ENCODE data around the gene OPCML.

Gene OPCML

GRCh38 chr11:132610791-132611190 is 921.5 kb downstream of the OPCML start (continued):
- TF ChIP-seq CSRNP3 (CRISPR knock-in tag; IDR thresholded peaks at IDR 0.05), result no peak
- no peak for TF ChIP-seq SNAI2 (CRISPR knock-in tag; IDR thresholded peaks at IDR 0.05)
- TF ChIP-seq TOX (CRISPR knock-in tag; IDR thresholded peaks at IDR 0.05; ENCODE audit: borderline replicate concordance), result no peak
- no peak for TF ChIP-seq POU6F1 (CRISPR knock-in tag; IDR thresholded peaks at IDR 0.05; ENCODE audit: borderline replicate concordance, low read depth)
- TF ChIP-seq CSDC2 (CRISPR knock-in tag; IDR thresholded peaks at IDR 0.05), result no peak
- TF ChIP-seq TSHZ2 (CRISPR knock-in tag; IDR thresholded peaks at IDR 0.05), result no peak

GRCh38 chr11:132610216-132610615 is 922.1 kb downstream of the OPCML start:
- ATAC-seq, result no peak
- TF ChIP-seq CSRNP3 (CRISPR knock-in tag; IDR thresholded peaks at IDR 0.05), result no peak

GRCh38 chr11:132607575-132607974 is 924.7 kb downstream of the OPCML start:
- TF ChIP-seq BACH2 (CRISPR knock-in tag; IDR thresholded peaks at IDR 0.05; ENCODE audit: borderline replicate concordance) (no peak), SNAI2 (CRISPR knock-in tag; IDR thresholded peaks at IDR 0.05) (no peak), ZNF70 (CRISPR knock-in tag; IDR thresholded peaks at IDR 0.05) (no peak), OSR1 (CRISPR knock-in tag; IDR thresholded peaks at IDR 0.05) (no peak), ESRRG (CRISPR knock-in tag; IDR thresholded peaks at IDR 0.05) (no peak), RARB (CRISPR knock-in tag; IDR thresholded peaks at IDR 0.05) (no peak), TCF4 (CRISPR knock-in tag; IDR thresholded peaks at IDR 0.05; ENCODE audit: borderline replicate concordance) (no peak), PATZ1 (CRISPR knock-in tag; IDR thresholded peaks at IDR 0.05; ENCODE audit: borderline replicate concordance) (no peak), TSHZ2 (CRISPR knock-in tag; IDR thresholded peaks at IDR 0.05) (no peak), ISL1 (CRISPR knock-in tag; IDR thresholded peaks at IDR 0.05) (no peak), CSDC2 (CRISPR knock-in tag; IDR thresholded peaks at IDR 0.05) (no peak), GLIS3 (CRISPR knock-in tag; IDR thresholded peaks at IDR 0.05) (no peak), PPARA (CRISPR knock-in tag; IDR thresholded peaks at IDR 0.05; ENCODE audit: borderline replicate concordance) (no peak), POU6F1 (CRISPR knock-in tag; IDR thresholded peaks at IDR 0.05; ENCODE audit: borderline replicate concordance, low read depth) (no peak), ARNTL (CRISPR knock-in tag; IDR thresholded peaks at IDR 0.05; ENCODE audit: borderline replicate concordance, low read depth) (no peak), ZFP3 (CRISPR knock-in tag; IDR thresholded peaks at IDR 0.05) (no peak), CREB5 (CRISPR knock-in tag; IDR thresholded peaks at IDR 0.05; ENCODE audit: low read depth) (no peak), CSRNP3 (CRISPR knock-in tag; IDR thresholded peaks at IDR 0.05) (no peak)
- ATAC-seq, result no peak

Measured in SK-N-SH treated with all-trans-retinoic acid at 6 μM for 48 hours (cell line).